Measurements from ENCODE around the gene RREB1. TPM values are rescaled to one million over a fixed set of nuclear protein-coding genes. Genes with fewer than 3 reads are reported as not detected.

RREB1 gene
- total RNA-seq, 1 donor from 2014 or later, result 43.9 TPM

- no peaks in the 10 kb centered on the region for H3K9me3 Mint-ChIP-seq
- H3K4me3 Mint-ChIP-seq, result no peak overlapping the region
- no peak for TF ChIP-seq CTCF (conservative IDR thresholded peaks at IDR 0.05)
- no peak overlapping the region for H3K27ac Mint-ChIP-seq
- H3K27me3 Mint-ChIP-seq, result no peaks in the 10 kb centered on the region
- peaks cover 4% of the 10 kb centered on the region for H3K4me1 Mint-ChIP-seq (ENCODE audit: unreplicated experiment)
- no peak for DNase-seq (ENCODE audit: extremely low spot score, unreplicated experiment)
- peaks cover 41% of the 10 kb centered on the region for H3K36me3 Mint-ChIP-seq
Measured at GRCh38 chr6:7224731-7225130, 117.0 kb downstream of the RREB1 start.

- no peak for DNase-seq (ENCODE audit: extremely low spot score, unreplicated experiment)
- Mint-ChIP-seq H3K27ac (no peak overlapping the region), H3K36me3 (peaks cover 34% of the 10 kb centered on the region), H3K4me3 (no peak overlapping the region), H3K9me3 (no peaks in the 10 kb centered on the region), H3K4me1 (ENCODE audit: unreplicated experiment) (no peaks in the 10 kb centered on the region), H3K27me3 (no peaks in the 10 kb centered on the region)
- TF ChIP-seq CTCF (conservative IDR thresholded peaks at IDR 0.05), result no peak
Measured at GRCh38 chr6:7228662-7229375, 121.1 kb downstream of the RREB1 start.

GRCh38 chr6:7229376-7230326 lies 121.9 kb downstream of the RREB1 start:
- Mint-ChIP-seq H3K36me3 (peaks cover 36% of the 10 kb centered on the region), H3K4me3 (no peak overlapping the region), H3K9me3 (no peaks in the 10 kb centered on the region), H3K4me1 (ENCODE audit: unreplicated experiment) (no peaks in the 10 kb centered on the region), H3K27me3 (no peaks in the 10 kb centered on the region), H3K27ac (no peak overlapping the region)
- DNase-seq (ENCODE audit: extremely low spot score, unreplicated experiment), result no peak
- no peak for TF ChIP-seq CTCF (conservative IDR thresholded peaks at IDR 0.05)

- H3K4me1 Mint-ChIP-seq (ENCODE audit: unreplicated experiment), result no peaks in the 10 kb centered on the region
- H3K27me3 Mint-ChIP-seq, result no peaks in the 10 kb centered on the region
- no peak for TF ChIP-seq CTCF (conservative IDR thresholded peaks at IDR 0.05)
- no peak for DNase-seq (ENCODE audit: extremely low spot score, unreplicated experiment)
- no peak overlapping the region for H3K27ac Mint-ChIP-seq
- H3K9me3 Mint-ChIP-seq, result no peaks in the 10 kb centered on the region
- H3K36me3 Mint-ChIP-seq, result peaks cover 35% of the 10 kb centered on the region
- H3K4me3 Mint-ChIP-seq, result no peak overlapping the region
Measured at GRCh38 chr6:7230327-7230691, 122.5 kb downstream of the RREB1 start.

- TF ChIP-seq CTCF (conservative IDR thresholded peaks at IDR 0.05), result no peak
- Mint-ChIP-seq H3K27ac (no peak overlapping the region), H3K4me1 (ENCODE audit: unreplicated experiment) (peaks cover 8% of the 10 kb centered on the region), H3K36me3 (peaks cover 36% of the 10 kb centered on the region), H3K4me3 (no peak overlapping the region), H3K9me3 (no peaks in the 10 kb centered on the region), H3K27me3 (no peaks in the 10 kb centered on the region)
- DNase-seq (ENCODE audit: extremely low spot score, unreplicated experiment), result no peak
Measured at GRCh38 chr6:7230956-7231713, 123.4 kb downstream of the RREB1 start.
